Suppressor macrophage treated with lipopolysaccharide for 4 hours (primary cell): Measurements from ENCODE around the gene JAKMIP2.

Experiments used
- DNase-seq: peaks from one replicate; pipeline ENCODE4 v3.0.0-alpha.2; 2020

Gene JAKMIP2

GRCh38 chr5:147552897-147553296, 229.6 kb downstream of the JAKMIP2 start:
- DNase-seq = no peak

- DNase-seq = no peak
These were observed 230.9 kb downstream of the JAKMIP2 start for GRCh38 chr5:147551677-147552076.

GRCh38 chr5:147547730-147548129, 234.8 kb downstream of the JAKMIP2 start:
- peak; percentile 32 for DNase-seq

GRCh38 chr5:147544556-147544955, 238.0 kb downstream of the JAKMIP2 start:
- no peak for DNase-seq

- no peak for DNase-seq
These were observed 243.5 kb downstream of the JAKMIP2 start for GRCh38 chr5:147539053-147539452.

GRCh38 chr5:147538236-147538635, 244.3 kb downstream of the JAKMIP2 start:
- DNase-seq = no peak
